ENCODE data around the gene PPP4R2.
"Not testable (repeated sequence)": the region's sequence is repeated elsewhere in the genome, so short reads cannot be mapped to it uniquely, and the experiment has no call there.

PPP4R2 gene

GRCh38 chr3:73055583-73055982 is 59.0 kb downstream of the PPP4R2 start:
- Mint-ChIP-seq H3K36me3 (peaks cover 7 to 22% of the 10 kb centered on the region in 2 donors), H3K9me3 (no peaks in the 10 kb centered on the region), H3K4me1 (peaks cover 4 to 20% of the 10 kb centered on the region in 2 donors), H3K27me3 (no peaks in the 10 kb centered on the region), H3K27ac (no peak overlapping the region), H3K4me3 (no peak overlapping the region)
- ATAC-seq (replicated peaks) (peak in 1 of 2 donors; percentile 27), DNase-seq (no peak)

DNA sequence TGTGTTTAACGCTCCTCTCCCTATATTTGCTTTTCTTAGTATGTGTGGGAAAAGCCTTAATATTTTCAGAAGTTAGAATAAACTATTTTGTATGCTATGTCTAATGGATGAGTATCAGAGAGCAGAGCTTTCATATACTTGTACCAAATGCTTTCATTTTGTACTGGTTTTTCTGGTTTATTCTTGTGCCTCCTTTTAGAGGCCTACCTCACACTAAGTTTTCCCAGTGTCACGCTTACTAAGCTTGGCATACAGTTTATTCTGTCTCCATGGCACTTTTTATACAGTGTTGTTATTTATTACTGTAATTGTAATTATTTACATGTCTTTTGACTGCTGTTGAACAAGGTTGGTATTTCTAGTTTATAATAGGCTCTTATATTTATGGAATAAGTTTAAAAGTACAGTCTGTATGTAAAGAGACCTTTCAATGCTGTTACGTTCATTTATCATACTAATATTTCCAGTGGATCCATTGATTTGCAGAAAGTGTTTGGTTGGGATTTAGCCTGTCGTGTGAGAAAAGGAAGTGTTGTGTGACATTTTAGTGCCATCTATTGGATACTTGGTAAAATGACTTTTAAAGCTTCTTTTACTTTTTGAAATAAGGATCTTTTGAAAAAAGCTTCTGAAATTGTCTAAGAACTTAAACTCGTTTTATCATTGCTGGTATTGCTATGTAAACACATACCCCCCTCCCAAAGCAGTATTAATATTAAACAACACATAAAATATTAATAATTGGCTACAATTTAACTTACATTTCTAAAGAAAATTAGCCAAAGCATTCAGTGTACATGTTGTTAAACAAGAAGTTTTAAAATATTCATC is 59.6 kb downstream of the PPP4R2 start:
- Mint-ChIP-seq H3K27me3 (no peaks in the 10 kb centered on the region), H3K36me3 (peaks cover 7 to 22% of the 10 kb centered on the region in 2 donors), H3K4me3 (no peak overlapping the region)

DNA sequence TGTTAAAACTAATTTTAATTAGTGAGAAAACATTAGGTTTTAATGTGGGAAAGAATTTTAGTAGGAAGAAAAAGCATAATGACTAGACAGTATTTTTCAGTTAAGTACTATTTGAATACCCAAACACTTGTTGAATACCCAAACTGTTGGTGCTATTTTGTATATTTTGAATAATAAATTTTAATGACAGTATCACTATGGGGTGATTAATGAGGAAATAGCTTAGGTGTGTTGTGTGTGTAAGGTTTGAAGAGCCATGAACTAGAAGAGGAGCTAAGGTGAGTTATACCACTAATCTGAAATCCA is 60.2 kb downstream of the PPP4R2 start:
- peaks cover 4 to 20% of the 10 kb centered on the region in 2 donors for H3K4me1 Mint-ChIP-seq

More for the DNA sequence above, 59.6 kb downstream of the PPP4R2 start:
- DNase-seq (no peak), ATAC-seq (replicated peaks) (no peak)
- H3K4me1 Mint-ChIP-seq, result peaks cover 4 to 20% of the 10 kb centered on the region in 2 donors
- peak overlapping the region; percentile 0 for H3K27ac Mint-ChIP-seq
- H3K9me3 Mint-ChIP-seq, result no peaks in the 10 kb centered on the region

GRCh38 chr3:73060302-73060723 is 63.7 kb downstream of the PPP4R2 start:
- ATAC-seq (replicated peaks) (no peak), DNase-seq (no peak)
- peaks cover 2 to 15% of the 10 kb centered on the region in 2 donors for H3K4me1 Mint-ChIP-seq
- H3K36me3 Mint-ChIP-seq, result peaks cover 22 to 39% of the 10 kb centered on the region in 2 donors
- H3K27ac Mint-ChIP-seq, result no peak overlapping the region
- no peak overlapping the region for H3K4me3 Mint-ChIP-seq
- H3K27me3 Mint-ChIP-seq, result no peaks in the 10 kb centered on the region
- no peaks in the 10 kb centered on the region for H3K9me3 Mint-ChIP-seq

More for the DNA sequence above, 60.2 kb downstream of the PPP4R2 start:
- Mint-ChIP-seq H3K36me3 (peaks cover 7 to 22% of the 10 kb centered on the region in 2 donors), H3K27me3 (no peaks in the 10 kb centered on the region), H3K4me3 (no peak overlapping the region), H3K27ac (no peak overlapping the region), H3K9me3 (no peaks in the 10 kb centered on the region)
- DNase-seq, result no peak
- no peak for ATAC-seq (replicated peaks)

DNA sequence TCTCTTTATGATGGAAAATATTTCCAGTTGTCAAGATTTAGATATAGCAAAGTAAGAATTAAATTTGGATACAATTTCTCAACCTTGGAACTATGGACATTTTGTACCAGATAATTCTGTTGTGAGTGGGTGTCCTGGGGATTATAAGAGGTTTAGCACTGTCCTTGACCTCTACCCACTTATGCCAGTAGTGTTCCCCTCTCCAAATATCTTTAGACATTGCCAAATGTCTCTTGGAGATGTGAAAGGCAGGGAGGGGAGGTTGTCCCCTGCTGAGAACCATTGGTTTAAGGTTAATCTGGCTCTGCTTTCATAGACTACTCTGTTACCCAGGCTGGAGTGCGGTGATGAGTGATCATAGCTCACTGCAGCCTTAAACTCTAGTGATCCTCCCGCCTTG is 64.8 kb downstream of the PPP4R2 start, which contains the start of gene EBLN2:
EBLN2 (plus strand) TSS at position 244 of the 400 bp plus-strand sequence. CDS start 423 bp downstream, outside the sequence.
- Mint-ChIP-seq H3K36me3 (peaks cover 22 to 36% of the 10 kb centered on the region in 2 donors), H3K27me3 (no peaks in the 10 kb centered on the region), H3K27ac (no peak within 1 kb of the TSS), H3K4me1 (peaks cover 2 to 4% of the 10 kb centered on the region in 2 donors), H3K9me3 (no peaks in the 10 kb centered on the region), H3K4me3 (no peak within 1 kb of the TSS)
- no peak for DNase-seq
- no peak for ATAC-seq (replicated peaks)

DNA sequence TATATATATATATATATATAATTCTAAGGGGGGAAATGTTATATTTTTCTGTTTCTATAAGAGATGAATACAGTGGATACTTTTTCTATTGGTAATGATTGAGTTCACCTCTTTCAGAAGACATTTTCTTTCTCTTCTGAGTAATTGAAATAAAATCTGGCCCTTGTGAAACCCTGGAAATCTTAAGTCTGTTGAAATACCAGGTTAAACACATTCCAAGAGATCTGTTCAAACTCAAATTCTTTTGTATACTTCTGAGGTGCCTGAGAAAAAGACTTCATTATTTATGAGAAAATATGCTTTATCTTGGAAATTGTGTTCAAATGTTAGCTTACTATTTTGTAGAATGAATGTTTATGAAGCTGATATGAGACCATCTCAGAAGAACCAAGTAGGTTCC is 69.6 kb downstream of the PPP4R2 start:
- H3K4me1 Mint-ChIP-seq; ATAC-seq (replicated peaks); H3K4me3 Mint-ChIP-seq; H3K27ac Mint-ChIP-seq; H3K9me3 Mint-ChIP-seq; DNase-seq; H3K27me3 Mint-ChIP-seq: not testable (repeated sequence)
- H3K36me3 Mint-ChIP-seq, result peaks cover 15 to 24% of the 10 kb centered on the region in 2 donors

GRCh38 chr3:73068419-73068818 is 71.8 kb downstream of the PPP4R2 start:
- DNase-seq (no peak), ATAC-seq (replicated peaks) (no peak)
- Mint-ChIP-seq H3K4me1 (peaks cover 0 to 6% of the 10 kb centered on the region in 2 donors), H3K36me3 (peaks cover 10 to 16% of the 10 kb centered on the region in 2 donors), H3K27ac (no peak overlapping the region), H3K9me3 (no peaks in the 10 kb centered on the region), H3K4me3 (no peak overlapping the region), H3K27me3 (no peaks in the 10 kb centered on the region)

DNA sequence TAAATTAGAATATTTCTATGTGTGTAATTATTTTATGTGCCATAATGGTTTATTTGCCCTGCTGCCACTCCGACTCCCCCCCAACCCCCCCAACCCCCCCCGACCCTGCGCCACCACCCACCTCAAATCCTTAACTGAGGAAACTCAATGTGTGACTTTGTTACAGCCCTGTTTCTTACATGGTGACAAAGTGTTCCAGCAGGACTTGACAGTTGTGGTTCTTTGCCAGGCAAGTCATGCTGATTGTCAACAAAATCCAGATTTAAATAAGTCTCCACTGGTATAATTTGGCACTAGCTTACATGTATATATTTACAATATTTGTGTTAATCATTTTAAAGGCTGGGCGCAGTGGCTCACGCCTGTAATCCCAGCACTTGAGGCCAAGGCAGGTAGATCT is 72.6 kb downstream of the PPP4R2 start:
- no peak overlapping the region for H3K4me3 Mint-ChIP-seq
- H3K4me1 Mint-ChIP-seq, result peaks cover 0 to 6% of the 10 kb centered on the region in 2 donors
- no peak overlapping the region for H3K27ac Mint-ChIP-seq
- H3K27me3 Mint-ChIP-seq, result no peaks in the 10 kb centered on the region
- H3K9me3 Mint-ChIP-seq, result no peaks in the 10 kb centered on the region
- DNase-seq, result no peak
- H3K36me3 Mint-ChIP-seq, result peaks cover 10 to 15% of the 10 kb centered on the region in 2 donors
- no peak for ATAC-seq (replicated peaks)

DNA sequence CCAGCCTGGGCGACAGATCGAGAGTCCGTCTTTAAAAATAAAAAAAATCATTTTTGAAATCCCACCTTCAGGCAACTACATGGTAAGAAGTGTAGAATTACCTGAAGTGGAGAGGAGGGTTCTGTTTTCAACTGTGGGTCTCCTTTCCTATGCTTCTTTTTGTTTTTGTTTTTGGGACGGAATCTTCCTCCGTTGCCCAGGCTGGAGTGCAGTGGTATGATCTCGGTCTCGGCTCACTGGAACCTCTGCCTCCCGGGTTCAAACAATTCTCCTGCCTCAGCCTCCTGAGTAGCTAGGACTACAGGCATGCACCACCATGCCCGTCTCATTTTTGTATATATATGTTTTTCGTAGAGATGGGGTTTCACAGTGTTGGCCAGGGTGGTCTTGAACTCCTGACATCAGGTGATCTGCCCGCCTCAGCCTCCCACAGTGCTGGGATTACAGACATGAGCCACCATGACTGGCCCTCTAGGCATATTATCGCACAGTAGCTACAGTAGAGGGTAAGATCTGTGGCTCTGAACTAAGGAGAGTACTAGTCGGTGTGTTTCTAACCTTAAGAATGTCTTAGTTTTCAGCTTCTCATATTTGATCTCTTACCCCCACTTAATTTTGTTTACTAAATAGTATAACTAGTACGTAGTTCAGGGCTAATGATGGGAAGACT is 73.3 kb downstream of the PPP4R2 start:
- Mint-ChIP-seq H3K36me3 (peaks cover 4 to 8% of the 10 kb centered on the region in 2 donors), H3K9me3 (no peaks in the 10 kb centered on the region), H3K4me1 (peaks cover 0 to 6% of the 10 kb centered on the region in 2 donors), H3K27ac (no peak overlapping the region), H3K4me3 (no peak overlapping the region), H3K27me3 (no peaks in the 10 kb centered on the region)
- no peak for ATAC-seq (replicated peaks)
- no peak for DNase-seq

- Mint-ChIP-seq H3K9me3 (no peaks in the 10 kb centered on the region), H3K4me3 (no peak overlapping the region), H3K4me1 (peaks cover 0 to 6% of the 10 kb centered on the region in 2 donors), H3K36me3 (peaks cover 0 to 3% of the 10 kb centered on the region in 2 donors), H3K27me3 (no peaks in the 10 kb centered on the region), H3K27ac (no peak overlapping the region)
- DNase-seq (no peak), ATAC-seq (replicated peaks) (no peak)
Observed at GRCh38 chr3:73070675-73071575, 74.3 kb downstream of the PPP4R2 start.

DNA sequence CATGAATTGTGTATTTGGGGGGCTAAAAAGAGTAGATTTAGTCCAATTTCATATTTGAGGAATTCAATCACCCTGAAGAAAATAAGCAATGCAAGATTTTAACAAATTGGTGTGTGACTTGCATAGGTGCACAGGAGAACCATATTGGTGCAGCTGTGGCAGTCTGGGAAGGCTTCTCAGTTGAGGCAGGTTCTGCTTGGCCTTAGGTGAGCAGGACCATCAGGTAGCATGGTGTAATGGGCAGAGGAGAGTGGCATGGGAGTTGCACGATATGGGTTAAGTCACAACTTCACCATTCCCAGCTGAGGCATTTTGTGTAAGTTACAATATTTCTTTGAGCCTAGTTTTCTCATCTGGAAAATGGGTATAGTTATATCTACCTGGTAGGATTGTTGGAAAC is 75.3 kb downstream of the PPP4R2 start:
- no peak for ATAC-seq (replicated peaks)

DNA sequence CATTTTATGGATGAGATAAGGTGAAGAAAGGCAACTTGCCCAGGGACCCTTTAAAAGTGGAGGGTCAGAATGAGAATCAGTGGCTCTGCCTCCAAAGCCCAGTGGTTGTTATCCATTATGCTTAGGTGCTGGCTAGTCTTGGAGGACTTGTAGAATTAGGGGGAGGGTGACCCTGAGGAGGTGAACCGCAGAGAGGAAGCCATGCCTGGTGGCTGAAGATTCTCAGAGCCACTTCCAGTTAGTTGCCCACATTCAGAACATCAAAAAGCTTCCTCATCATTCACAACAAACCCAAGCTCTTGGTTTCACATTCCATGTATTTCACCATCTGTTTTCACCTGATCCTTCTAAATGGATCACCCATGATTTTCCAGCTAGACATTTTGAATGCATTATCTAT is 76.0 kb downstream of the PPP4R2 start:
- Mint-ChIP-seq H3K4me1 (peaks cover 0 to 6% of the 10 kb centered on the region in 2 donors), H3K4me3 (no peak overlapping the region), H3K36me3 (peaks cover 0 to 3% of the 10 kb centered on the region in 2 donors), H3K27me3 (no peaks in the 10 kb centered on the region), H3K9me3 (no peaks in the 10 kb centered on the region), H3K27ac (no peak overlapping the region)
- no peak for DNase-seq
- no peak for ATAC-seq (replicated peaks)

More for the DNA sequence above, 75.3 kb downstream of the PPP4R2 start:
- Mint-ChIP-seq H3K27me3 (no peaks in the 10 kb centered on the region), H3K27ac (no peak overlapping the region), H3K4me1 (peaks cover 0 to 6% of the 10 kb centered on the region in 2 donors), H3K36me3 (peaks cover 0 to 3% of the 10 kb centered on the region in 2 donors), H3K4me3 (no peak overlapping the region), H3K9me3 (no peaks in the 10 kb centered on the region)
- no peak for DNase-seq

- ATAC-seq (replicated peaks) (no peak), DNase-seq (no peak)
- H3K4me1 Mint-ChIP-seq, result peaks cover 0 to 6% of the 10 kb centered on the region in 2 donors
- H3K36me3 Mint-ChIP-seq, result no peaks in the 10 kb centered on the region
- no peak overlapping the region for H3K27ac Mint-ChIP-seq
- H3K27me3 Mint-ChIP-seq, result no peaks in the 10 kb centered on the region
- H3K9me3 Mint-ChIP-seq, result no peaks in the 10 kb centered on the region
- no peak overlapping the region for H3K4me3 Mint-ChIP-seq
Observed at GRCh38 chr3:73073091-73073707, 76.6 kb downstream of the PPP4R2 start.

GRCh38 chr3:73074781-73075180 is 78.2 kb downstream of the PPP4R2 start:
- H3K27me3 Mint-ChIP-seq, result no peaks in the 10 kb centered on the region
- H3K36me3 Mint-ChIP-seq, result no peaks in the 10 kb centered on the region
- H3K27ac Mint-ChIP-seq, result no peak overlapping the region
- peaks cover 0 to 6% of the 10 kb centered on the region in 2 donors for H3K4me1 Mint-ChIP-seq
- ATAC-seq (replicated peaks) (no peak), DNase-seq (no peak)
- H3K4me3 Mint-ChIP-seq, result no peak overlapping the region
- H3K9me3 Mint-ChIP-seq, result no peaks in the 10 kb centered on the region
